HG02678 (cell line): Measurements from ENCODE around the gene SLAMF9.

Experiments
- ATAC-seq: cut with Tn5 transposase; IDR thresholded peaks from one replicate; pipeline ENCODE4 v1.9.1; 2021; ENCODE audit warnings: mild to moderate bottlenecking, moderate library complexity; ENCODE audit not compliant: unreplicated experiment

Gene SLAMF9

DNA sequence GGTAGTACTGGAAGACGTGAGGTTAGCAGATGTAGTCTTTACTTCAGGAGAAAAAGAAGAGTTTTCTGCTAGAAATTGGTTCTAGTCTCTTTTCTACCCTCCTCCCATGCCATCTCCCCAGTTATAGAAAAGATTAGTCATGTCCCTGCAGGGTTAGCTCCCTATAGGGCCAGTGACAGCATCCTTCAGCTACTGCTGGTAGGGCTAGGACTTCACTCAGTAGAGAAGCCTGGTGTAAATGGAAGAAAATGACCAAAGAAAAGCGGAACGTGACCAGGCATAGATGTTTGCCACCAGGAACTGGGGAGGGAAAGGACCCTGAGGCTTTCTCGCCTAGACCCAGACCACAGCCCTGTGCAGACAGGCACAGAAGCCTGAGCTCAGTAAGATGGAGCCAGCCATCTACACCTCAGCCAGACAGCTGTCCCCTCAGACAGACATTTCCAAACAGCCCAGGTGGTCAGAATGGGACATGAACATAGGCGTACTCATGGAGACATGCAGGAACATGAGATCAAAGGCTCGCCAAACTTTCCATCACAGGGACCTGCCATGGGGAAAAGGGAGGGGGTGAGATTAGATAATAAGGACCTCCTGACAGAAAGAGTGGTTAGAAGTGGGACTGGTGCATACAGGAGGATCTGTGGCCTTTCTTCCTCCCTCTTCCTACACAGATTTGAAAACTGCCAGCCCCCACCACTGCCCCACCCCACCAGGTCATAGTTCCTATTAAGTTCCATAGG lies 23.5 kb upstream of the SLAMF9 start:
- no peak for ATAC-seq

DNA sequence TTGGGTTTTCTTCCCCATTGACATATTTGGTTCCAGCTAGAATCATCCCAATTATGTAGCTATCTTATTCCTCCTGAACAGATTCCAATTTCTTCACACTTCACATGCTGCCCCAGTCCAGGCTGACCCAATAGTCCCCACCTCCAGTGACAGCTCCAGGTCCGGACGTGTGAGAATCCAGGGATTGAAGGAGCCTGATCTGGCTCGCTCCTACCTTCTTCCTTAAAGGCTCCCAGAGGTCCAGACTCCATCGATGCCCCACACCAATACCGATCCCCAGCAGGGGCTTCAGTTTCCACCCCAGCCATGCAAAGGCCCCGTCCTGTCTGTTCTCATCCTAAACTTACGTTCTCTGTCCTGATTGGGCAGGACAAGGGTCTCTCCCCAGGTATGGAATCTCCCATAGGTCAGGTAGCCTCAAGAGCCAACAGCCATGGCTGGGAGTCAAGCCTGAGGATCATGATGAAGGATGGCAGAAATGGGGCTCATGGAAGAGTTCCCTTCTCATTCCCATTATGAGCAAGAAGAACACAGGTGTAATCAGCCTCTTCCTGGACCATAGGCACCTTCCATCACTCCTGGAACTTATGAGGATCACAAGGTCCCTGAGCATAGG lies 20.4 kb upstream of the SLAMF9 start:
- no peak for ATAC-seq

DNA sequence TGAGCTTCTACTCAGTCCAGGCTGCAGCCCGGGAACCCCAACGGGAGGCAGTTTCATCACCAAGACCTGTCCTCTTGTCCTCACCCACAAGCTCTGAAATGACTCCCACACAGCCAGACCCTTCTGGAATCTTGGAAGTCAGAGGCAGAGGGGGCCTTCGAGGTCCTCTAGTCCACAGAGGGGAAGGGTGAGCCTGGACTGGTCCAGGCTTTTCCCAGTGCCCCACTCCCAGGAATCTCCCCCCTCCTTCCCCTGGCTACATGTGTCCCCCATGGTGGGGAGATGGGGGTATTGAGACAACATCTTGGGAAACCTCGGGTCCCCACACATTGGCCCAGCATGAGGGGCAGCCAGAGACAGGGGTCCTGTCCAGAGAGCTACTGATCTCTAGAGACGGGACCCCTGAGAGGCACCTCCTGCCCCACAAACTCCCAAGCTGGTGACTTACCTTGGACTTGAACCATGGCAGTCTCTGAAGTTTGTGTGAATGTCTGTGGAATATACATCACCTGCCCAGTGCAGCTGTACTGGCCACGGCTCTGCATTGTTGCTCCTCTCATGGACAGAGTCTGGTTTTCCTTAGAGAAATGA lies 19.4 kb upstream of the SLAMF9 start:
- ATAC-seq = no peak

DNA sequence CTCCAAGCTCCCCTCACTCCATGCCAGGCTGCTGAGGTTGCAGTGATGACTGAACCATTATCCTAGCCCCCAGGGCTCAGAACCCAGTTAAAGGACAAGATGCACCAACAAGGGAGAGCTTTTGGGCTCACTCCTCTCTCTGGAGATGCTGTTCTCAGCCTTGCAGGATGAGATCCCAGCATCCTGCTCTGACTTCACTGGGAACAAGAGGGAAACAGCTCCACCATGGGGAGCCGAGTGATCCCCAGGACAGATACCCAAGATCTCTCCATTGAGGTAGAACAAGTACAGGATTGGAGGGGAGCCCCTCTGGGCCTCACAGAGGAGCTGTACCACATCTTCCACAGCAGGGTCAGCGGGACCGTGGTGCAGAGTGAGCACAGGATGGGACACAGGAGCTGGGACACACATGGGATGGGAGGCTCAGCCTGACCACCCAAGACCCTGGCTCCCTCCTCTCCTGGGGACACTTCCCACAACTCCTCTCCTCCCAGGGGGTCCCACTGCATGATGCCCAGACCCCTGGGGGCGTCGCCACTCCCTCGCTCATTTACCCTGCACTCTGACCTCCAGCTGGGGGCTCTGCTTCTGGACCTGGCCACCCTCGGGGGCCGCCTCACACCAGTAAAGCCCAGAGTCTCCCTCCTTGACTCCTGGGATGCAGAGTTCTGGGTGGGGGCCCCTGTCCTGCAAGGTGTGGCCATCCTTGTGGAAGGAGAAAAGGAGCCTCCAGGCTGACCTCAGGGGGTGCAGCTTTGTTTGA lies 18.6 kb upstream of the SLAMF9 start:
- no peak for ATAC-seq

DNA sequence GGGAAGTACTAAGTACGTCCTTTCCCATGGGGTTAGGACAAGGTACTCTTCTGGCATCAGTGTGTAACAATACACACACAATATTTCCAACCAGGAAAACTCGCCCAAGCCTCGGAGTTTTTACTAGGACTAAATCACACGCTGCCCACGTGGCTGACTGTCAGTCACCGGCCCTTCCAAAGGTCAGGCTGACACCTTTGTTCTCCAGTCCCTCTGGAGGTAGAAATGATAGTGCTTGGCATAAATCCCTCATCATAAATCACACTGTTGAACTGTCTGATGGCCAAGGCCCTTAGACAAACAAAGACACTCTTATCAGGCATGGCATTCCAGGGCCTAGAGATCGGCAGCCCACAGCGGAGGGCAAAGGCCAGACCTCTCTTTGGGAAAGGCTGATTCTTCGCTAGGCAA lies 16.9 kb upstream of the SLAMF9 start:
- no peak for ATAC-seq

DNA sequence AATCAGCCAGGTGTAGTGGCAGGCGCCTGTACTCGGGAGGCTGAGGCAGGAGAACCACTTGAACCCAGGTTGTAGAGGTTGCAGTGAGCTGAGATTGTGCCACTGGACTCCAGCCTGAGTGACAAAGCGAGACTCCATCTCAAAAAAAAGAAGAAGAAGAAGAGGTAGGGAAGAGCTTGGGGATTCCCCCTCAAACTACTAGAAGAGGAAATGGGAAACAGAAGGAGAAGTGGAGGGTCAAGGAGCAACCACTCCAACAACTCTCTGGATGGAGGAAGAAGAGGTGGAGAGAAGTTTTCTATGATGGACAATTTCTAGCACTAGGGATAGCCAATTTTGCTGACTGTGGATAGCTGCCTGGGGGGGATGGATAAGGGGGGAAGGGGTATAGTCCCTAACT lies 14.9 kb upstream of the SLAMF9 start:
- no peak for ATAC-seq

DNA sequence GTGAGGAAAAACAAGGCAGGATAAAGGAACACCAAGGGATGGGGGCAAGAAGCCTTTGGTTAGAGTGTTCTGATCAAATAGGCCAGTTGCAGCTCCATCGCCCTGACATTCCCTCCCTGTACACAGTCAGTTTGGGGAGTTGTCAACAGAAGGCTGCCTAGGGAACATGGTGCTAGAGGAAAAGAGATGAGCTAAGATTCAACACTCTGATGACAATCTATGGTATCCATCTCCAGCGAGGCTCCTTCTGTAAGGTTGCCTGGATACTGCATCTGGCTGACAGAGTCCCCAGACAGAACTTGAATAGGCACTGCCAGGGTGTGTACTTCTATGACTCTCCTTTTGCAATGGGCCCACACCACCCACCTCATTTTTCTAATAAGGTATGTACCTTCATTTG lies 11.2 kb upstream of the SLAMF9 start:
- no peak for ATAC-seq

DNA sequence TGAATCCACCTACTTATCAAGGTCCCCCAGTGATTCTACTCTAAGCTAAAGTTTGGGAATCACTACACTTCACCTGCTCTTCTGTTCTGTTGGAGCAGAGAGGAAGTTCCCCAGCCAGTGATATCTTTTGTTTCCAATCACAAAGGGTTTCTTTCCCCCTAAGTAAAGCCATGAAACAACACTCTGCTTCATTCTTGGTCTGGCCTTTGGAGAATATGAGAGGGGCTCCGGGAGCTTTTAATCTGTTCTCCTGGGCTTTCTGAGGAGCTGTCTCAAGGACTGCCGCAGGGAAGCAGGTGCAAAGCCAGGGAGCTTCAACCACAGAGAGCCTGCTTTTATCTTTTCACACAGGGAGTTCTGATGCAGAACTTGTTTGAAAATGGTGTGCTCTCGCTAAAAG lies 10.1 kb upstream of the SLAMF9 start:
- ATAC-seq = no peak

DNA sequence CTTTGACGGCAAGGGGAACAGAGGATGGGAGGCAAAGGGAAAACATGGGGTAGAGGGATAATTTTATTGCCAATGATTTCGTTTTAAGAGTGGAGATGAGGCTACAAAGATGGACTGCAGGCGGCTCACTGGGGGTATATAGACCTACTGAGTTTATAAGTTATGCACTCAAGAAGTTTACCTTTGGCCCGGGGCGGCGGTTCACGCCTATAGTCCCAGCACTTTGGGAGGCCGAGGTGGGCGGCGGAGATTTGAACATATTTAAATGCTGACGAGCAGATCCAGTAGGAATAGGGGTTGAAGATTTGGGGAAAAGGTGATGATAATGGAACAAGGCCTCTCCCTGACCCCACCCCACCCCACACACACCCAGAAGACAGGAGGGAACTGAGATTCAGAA lies 8.1 kb upstream of the SLAMF9 start:
- ATAC-seq = no peak

DNA sequence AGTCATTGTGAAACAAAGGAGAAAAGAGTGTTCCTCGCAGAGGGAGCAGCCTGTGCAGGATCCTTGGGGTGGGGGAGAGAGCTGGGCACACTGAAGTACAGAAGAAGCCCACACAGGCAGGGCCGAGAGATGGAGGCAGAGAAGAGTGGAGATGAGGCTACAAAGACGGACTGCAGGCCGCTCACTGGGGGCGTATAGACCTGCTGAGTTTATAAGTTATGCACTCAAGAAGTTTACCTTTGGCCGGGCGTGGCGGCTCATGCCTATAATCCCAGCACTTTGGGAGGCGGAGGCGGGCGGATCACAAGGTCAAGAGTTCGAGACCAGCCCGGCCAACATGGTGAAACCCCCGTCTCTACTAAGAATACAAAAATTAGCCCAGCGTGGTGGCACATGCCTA lies 7.6 kb upstream of the SLAMF9 start:
- no peak for ATAC-seq

DNA sequence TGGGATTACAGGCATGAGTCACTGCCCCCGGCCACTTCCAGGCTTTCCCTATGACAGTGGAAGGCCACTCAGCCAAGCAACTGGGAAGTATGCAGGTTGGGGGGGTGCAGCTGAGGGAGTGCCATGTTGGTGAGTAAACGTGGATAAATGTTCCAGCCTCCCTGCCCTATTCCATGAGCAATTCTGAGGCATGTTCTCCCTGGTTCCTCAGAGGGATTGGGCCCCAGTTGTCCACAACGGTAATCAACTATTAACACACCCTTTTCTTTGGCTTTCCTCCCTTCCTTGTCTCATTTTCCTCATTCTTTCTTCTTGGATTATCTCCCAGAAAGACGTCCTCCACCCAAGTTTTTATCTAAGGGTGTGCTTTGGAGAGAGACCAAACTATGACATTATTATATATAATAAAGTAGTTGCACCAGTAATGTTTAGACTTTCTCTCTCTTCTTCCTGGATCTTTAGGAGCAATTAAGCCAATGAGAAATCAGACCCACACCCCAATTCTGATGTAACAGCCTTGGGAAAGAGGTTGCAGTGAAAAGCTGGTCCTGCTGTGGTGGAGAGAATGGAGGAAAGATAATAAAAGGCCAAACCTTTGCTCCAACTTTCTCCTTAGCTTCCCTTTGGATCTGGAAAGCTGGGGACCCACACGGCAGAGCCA lies 6.8 kb upstream of the SLAMF9 start:
- no peak for ATAC-seq

DNA sequence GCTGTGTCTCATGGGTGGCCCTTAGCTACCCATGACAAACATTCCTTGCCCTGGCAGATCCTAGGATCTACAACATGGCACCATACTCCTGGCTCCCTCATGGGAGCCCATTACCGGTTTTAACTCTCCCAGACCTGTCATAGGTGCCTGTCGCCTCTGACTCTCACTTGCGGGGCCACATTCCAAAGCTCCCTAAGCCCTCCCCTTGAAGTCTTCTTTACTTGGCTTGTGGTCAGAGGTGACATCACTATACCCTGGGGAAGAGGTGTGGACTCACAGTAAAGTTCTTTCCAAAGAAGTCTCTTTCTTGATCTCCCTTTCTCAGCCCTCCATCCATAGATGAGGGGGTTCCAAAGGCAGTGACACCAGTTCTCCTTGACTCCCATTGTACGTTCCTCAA lies 5.4 kb upstream of the SLAMF9 start:
- ATAC-seq = no peak

DNA sequence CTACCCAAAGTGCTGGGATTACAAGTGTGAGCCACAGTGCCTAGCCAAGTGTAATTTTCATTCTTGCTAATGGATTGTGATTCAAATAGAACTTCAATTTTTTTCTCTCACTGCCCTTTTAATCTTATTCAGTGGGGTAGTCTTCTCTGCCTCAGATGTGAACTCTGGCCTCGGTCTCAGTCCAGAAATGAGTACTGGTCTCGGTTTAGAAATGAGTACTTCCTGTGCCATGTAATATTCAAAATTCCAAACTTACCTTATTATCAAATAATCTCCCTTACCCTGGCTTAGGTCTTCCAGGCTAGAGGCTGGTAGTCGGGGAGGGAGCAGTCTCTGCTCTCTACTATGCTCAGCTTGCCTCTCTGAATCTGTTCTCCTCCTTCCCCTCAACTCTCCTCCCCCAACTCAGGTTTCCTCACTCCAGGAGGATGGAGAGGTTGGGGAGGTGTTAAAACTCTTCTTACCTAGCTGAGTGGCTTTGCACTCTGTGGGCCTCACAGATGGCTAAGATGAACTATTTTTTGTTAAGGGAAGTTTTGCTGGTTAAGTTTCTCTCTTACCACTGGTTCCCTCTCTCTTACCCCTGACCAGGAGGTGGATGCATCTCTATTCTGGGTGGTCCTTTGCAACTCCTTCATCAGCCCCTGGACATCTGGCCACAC lies 4.8 kb upstream of the SLAMF9 start:
- no peak for ATAC-seq

DNA sequence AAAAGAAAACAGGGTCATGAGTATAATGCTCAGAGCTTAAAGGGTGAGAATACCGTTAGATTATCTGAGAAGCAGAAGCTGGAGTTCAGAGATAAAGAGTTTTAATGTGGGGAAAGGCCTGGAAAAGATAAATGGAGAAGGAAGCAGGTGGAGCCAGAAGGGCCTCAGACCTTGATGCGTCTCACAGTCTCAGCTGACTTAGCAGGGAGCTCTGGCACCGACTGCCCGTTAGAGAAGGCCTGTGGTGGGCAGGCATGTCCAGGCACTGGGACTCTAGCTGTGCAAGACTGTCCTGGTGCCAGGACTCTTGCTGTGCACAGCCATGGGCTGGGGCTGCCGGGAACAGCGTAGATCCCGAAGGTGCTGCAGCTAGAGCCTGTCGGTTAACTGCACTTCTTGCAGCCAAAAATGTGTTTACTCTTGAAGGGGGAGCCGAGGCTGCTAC lies 3.8 kb upstream of the SLAMF9 start:
- ATAC-seq = no peak

DNA sequence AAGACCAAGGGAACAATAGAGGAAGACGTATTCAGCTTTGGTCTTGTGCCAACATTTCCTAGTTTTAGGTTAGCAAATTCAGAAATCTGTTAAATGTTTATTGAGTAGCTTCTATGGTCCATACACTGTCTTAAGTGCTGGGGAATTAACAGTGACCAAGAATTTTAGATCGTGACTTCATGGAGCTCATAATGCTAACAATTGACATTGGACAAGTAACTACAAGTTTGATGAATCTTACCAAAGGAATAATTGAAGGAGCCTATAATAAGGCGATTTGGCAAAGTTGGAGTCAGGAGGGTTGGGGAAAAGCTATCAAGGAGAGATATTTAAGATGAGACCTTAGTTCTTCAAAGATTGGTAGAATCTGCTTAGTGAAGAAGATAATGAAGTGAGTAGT lies 1.4 kb upstream of the SLAMF9 start:
- no peak for ATAC-seq

DNA sequence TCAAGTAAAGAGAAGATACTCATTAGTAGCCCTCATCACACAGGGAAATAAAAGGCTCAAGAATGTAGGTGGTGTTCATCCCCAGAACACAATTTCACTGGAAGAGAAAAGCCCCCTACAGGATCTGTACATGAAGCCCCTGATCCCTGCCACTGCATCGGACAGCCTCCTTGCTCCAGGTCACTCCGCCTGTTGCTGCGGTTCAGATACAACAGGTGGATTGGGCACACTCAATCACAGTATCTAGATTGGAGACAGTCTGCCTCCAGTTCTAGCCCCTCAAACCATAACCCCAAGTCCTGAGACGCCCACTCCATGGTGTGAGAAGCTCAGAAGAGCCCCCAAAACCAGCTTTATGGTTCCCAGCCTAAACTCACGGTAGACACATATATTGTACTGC lies 1.1 kb downstream of the SLAMF9 start:
- no peak for ATAC-seq

DNA sequence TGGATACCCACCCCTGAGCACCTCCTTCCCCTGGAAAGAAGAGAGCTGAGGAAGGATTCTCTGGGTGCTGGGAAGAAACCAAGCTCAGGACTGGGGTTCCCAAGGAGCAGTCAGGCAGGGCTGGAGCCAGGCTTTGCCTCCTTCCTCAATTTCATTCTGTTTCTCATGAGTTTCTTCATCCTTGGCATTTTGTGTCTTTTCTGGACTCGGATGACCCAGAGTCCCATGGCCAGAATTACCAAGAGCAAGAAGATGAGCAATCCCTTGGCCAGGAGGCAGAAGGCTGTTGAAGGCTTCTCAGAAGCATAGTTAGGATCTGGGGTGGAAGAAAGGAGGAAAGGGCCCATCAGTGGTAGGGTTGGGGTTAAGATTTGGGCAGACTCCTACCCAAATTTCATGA lies 2.5 kb downstream of the SLAMF9 start:
- ATAC-seq = no peak

DNA sequence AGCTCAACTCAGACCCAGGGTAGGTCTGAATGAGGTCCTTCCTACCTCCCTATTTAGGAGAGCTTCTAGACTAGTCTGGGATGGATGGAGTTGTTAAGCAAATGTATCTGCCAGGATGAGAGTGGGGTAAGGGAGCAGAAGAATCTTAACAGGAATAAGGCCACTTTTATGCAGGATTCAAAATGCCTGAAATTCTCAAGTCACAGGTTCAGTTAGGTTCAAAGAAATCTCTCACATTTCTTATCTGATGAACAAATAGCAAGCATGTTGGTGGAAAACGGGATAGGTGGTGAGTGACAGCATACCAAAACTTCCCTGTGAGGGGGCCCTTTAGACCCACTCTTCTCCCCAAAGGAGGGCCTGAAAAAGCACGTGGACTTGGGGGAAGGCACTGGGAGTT lies 3.0 kb downstream of the SLAMF9 start:
- no peak for ATAC-seq

DNA sequence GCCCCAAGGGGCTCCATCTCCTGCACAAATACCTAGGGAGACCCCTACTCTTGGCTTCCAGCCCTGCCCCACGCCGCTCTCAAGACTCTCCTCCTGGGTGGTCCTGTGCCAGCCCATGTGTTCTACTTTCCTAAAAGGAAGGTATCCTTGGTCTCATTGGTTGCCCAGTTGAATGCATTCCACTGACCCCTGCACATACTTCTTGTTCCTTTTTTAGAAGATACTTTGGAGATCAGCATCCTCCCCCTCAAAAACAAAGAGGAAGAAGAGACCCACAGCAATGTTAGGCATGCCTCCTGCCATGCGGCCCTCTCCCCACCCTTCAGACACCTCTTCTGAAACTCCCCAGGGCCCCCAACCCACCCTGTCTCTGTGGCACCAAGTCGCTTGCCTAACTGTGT lies 4.1 kb downstream of the SLAMF9 start:
- ATAC-seq = no peak

DNA sequence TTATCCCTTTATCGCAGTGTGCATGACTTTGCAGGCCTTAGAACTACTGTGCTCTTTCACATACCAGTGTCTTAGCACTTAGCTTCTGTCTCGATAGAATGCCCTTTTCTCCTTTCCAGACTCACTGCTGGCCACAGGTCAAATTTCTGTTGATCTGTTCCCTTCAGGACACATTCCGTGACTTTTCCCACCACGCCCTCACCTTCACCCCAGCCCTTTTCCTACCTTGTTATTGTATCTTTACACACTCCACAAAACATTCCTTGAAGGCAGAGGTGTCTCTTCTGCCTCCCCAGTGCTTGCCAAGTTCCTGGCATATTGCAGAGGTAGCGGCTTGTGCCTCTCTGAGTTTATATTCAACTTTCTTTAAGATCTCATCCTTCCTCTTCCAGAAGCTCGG lies 4.9 kb downstream of the SLAMF9 start:
- no peak for ATAC-seq

DNA sequence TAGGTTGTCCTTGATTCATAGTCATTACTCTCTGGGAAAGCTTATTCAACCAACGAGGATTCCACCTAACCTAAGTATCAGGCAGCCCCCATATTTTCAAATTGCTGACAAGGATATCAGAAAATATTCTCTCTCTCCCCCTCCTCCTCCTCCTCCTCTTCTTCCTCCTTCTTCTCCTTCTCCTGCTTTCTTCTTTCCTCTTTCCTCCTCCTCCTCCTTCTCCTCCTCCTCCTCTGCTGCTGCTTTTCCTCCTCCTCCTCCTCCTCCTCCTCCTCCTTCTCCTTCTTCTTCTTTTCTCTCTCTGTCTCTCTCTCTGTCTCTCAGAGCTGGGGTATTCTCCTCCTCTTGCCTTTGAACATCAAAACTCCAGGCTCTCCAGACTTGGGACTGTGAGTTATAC lies 6.1 kb downstream of the SLAMF9 start:
- no peak for ATAC-seq
